Measurements from ENCODE around the gene HTR6. TPM values are rescaled to one million over a fixed set of nuclear protein-coding genes. Genes with fewer than 3 reads are reported as not detected.

Gene HTR6
- total RNA-seq, 1 experiment from 2014 or later: 0.57 TPM

DNA sequence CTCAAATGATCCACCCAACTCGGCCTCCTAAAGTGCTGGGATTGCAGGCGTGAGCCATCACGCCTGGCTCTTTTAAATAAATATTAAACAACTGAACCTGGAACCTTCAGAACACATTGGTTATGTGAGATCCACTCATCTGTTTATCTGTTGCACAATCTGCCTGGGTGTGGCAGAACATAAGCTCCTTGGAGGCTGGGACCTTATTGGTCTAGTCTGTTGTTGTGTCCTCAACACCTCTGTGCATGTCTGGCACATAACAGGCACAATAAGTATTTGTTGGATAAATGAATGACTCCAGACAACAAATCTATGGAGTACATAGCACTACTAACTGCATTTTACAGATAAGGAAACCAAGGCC, 24.7 kb upstream of the HTR6 start:
- Histone ChIP-seq H4K20me1 (ENCODE audit: insufficient read depth) (no peaks in the 10 kb centered on the region), H3K4me3 (replicated peaks in 1 of 2; ENCODE audit: low read depth in 1 of 2, low read length in 2 of 2) (no peak overlapping the region), H2AFZ (ENCODE audit: low read depth, low read length, poor library complexity, severe bottlenecking) (no peak overlapping the region), H3K79me2 (ENCODE audit: insufficient read depth, low read length) (peaks cover 5% of the 10 kb centered on the region; the same call in 1 of the 2 replicates), H3K9me3 (ENCODE audit: control insufficient read depth in 1 of 2, insufficient read depth in 1 of 2, low read depth in 1 of 2, low read length in 2 of 2) (no peaks in the 10 kb centered on the region), H3K9ac (ENCODE audit: low read length) (no peak overlapping the region), H3K9me2 (ENCODE audit: insufficient read depth) (no peaks in the 10 kb centered on the region), H3K4me1 (ENCODE audit: control insufficient read depth in 1 of 2, insufficient read depth in 2 of 2, low read length in 2 of 2) (peaks cover 27 to 41% of the 10 kb centered on the region in 2 experiments), H3K36me3 (ENCODE audit: control insufficient read depth in 1 of 2, insufficient read depth in 2 of 2, low read length in 2 of 2) (no peaks in the 10 kb centered on the region), H3K4me2 (ENCODE audit: low read length) (peak overlapping the region; percentile 15; the same call in 1 of the 2 replicates), H3K27me3 (ENCODE audit: insufficient read depth, low read length) (no peaks in the 10 kb centered on the region), H3K27ac (ENCODE audit: low read depth, low read length) (no peak overlapping the region)
- ChIA-PET RAD21 (ENCODE audit: low non-redundant PET in 1 of 2, low total read pairs in 2 of 2, uncharacterized antibody in 2 of 2, unreplicated experiment in 2 of 2) (no interaction called here), POLR2A (no interaction called here), CTCF (interaction anchor here (1.2 to 1.9 kb wide), 2 partner anchors 14 to 58 kb away, joined by 6 read pairs; no protein-coding TSS in a partner anchor)
- no TSS peak for BruUV-seq (replicated peaks)
- ATAC-seq: no peak
- no peak for DNase-seq (ENCODE audit: low read depth, low spot score)
- TF ChIP-seq SP1 (IDR thresholded peaks at IDR 0.05; ENCODE audit: low read depth) (no peak), CEBPB (IDR thresholded peaks at IDR 0.05; ENCODE audit: low read depth) (no peak), EZH2 (IDR thresholded peaks at IDR 0.05) (no peak), ELF1 (IDR thresholded peaks at IDR 0.05; ENCODE audit: borderline replicate concordance, low read depth) (no peak), CBX3 (IDR thresholded peaks at IDR 0.05; ENCODE audit: low read depth) (no peak)
- intact Hi-C loops (cut with micrococcal nuclease): loop anchor here (5.0 kb wide), 2 partner anchors 43 to 153 kb away; partner anchors contain the start of gene CAPZB

- H3K27me3 ChIP-seq (ENCODE audit: insufficient read depth, low read length): no peaks in the 10 kb centered on the region
- H3K36me3 ChIP-seq (ENCODE audit: control insufficient read depth in 1 of 2, insufficient read depth in 2 of 2, low read length in 2 of 2): no peaks in the 10 kb centered on the region
- H3K27ac ChIP-seq (ENCODE audit: low read depth, low read length): no peak overlapping the region
- intact Hi-C loops (cut with micrococcal nuclease): loop anchor here (5.0 kb wide), 2 partner anchors 43 to 153 kb away; partner anchors contain the start of gene CAPZB
- RAD21 ChIA-PET (ENCODE audit: low non-redundant PET in 1 of 2, low total read pairs in 2 of 2, uncharacterized antibody in 2 of 2, unreplicated experiment in 2 of 2): interaction anchor here in 1 of 2 experiments (0.7 kb wide), 1 partner anchor 1999 kb away, joined by 3 read pairs; no protein-coding TSS in a partner anchor
- H3K4me2 ChIP-seq (ENCODE audit: low read length): peak overlapping the region; percentile 15; the same call in 1 of the 2 replicates
- TF ChIP-seq CEBPB (IDR thresholded peaks at IDR 0.05; ENCODE audit: low read depth) (no peak), EZH2phosphoT487 (IDR thresholded peaks at IDR 0.05; ENCODE audit: borderline replicate concordance) (no peak), ZFX (IDR thresholded peaks at IDR 0.05) (no peak), ELF1 (IDR thresholded peaks at IDR 0.05; ENCODE audit: borderline replicate concordance, low read depth) (no peak), SIN3A (IDR thresholded peaks at IDR 0.05; ENCODE audit: low read depth) (no peak), FOSL1 (IDR thresholded peaks at IDR 0.05; ENCODE audit: low read depth) (no peak), TCF7L2 (IDR thresholded peaks at IDR 0.05; ENCODE audit: borderline replicate concordance, extremely low read depth, insufficient read depth, insufficient read length) (no peak), SP1 (IDR thresholded peaks at IDR 0.05; ENCODE audit: low read depth) (no peak), CBX3 (IDR thresholded peaks at IDR 0.05; ENCODE audit: low read depth) (peak; percentile 52; the same call in 1 of the 2 replicates)
- TF ChIP-seq, protein P1, sequence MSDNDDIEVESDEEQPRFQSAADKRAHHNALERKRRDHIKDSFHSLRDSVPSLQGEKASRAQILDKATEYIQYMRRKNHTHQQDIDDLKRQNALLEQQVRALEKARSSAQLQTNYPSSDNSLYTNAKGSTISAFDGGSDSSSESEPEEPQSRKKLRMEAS (IDR thresholded peaks at IDR 0.05): peak; percentile 54; the same call in 1 of the 2 replicates
- TF ChIP-seq, protein P2, sequence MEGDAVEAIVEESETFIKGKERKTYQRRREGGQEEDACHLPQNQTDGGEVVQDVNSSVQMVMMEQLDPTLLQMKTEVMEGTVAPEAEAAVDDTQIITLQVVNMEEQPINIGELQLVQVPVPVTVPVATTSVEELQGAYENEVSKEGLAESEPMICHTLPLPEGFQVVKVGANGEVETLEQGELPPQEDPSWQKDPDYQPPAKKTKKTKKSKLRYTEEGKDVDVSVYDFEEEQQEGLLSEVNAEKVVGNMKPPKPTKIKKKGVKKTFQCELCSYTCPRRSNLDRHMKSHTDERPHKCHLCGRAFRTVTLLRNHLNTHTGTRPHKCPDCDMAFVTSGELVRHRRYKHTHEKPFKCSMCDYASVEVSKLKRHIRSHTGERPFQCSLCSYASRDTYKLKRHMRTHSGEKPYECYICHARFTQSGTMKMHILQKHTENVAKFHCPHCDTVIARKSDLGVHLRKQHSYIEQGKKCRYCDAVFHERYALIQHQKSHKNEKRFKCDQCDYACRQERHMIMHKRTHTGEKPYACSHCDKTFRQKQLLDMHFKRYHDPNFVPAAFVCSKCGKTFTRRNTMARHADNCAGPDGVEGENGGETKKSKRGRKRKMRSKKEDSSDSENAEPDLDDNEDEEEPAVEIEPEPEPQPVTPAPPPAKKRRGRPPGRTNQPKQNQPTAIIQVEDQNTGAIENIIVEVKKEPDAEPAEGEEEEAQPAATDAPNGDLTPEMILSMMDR (IDR thresholded peaks at IDR 0.05 in 2 of 3, conservative IDR thresholded peaks at IDR 0.05 in 1 of 3; ENCODE audit: borderline replicate concordance in 1 of 3, insufficient read depth in 1 of 3, low read depth in 2 of 3, low read length in 2 of 3): peak in 2 of 3 experiments; percentile 6 to 16; a peak in 1 of 6 replicates
- peaks cover 12% of the 10 kb centered on the region; the same call in 1 of the 2 replicates for H3K79me2 ChIP-seq (ENCODE audit: insufficient read depth, low read length)
- no peak overlapping the region for H3K9ac ChIP-seq (ENCODE audit: low read length)
- CTCF ChIA-PET: interaction anchor here (0.7 to 1.9 kb wide), 3 partner anchors 8 to 58 kb away, joined by 3 to 6 read pairs (median 6); no protein-coding TSS in a partner anchor
- no peak overlapping the region for H3K4me3 ChIP-seq (replicated peaks in 1 of 2; ENCODE audit: low read depth in 1 of 2, low read length in 2 of 2)
- DNase-seq (ENCODE audit: low read depth, low spot score) (peak; percentile 6), ATAC-seq (no peak)
- POLR2A ChIA-PET: no interaction called here
- no peaks in the 10 kb centered on the region for H3K9me3 ChIP-seq (ENCODE audit: control insufficient read depth in 1 of 2, insufficient read depth in 1 of 2, low read depth in 1 of 2, low read length in 2 of 2)
- no peaks in the 10 kb centered on the region for H4K20me1 ChIP-seq (ENCODE audit: insufficient read depth)
- BruUV-seq (replicated peaks): no TSS peak
- H3K4me1 ChIP-seq (ENCODE audit: control insufficient read depth in 1 of 2, insufficient read depth in 2 of 2, low read length in 2 of 2): peaks cover 30 to 45% of the 10 kb centered on the region in 2 experiments
- H2AFZ ChIP-seq (ENCODE audit: low read depth, low read length, poor library complexity, severe bottlenecking): no peak overlapping the region
- H3K9me2 ChIP-seq (ENCODE audit: insufficient read depth): no peaks in the 10 kb centered on the region
These were observed 24.0 kb upstream of the HTR6 start for GRCh38 chr1:19640363-19641316.
